Sigmoid colon (tissue), 4 donors: ENCODE measurements around the gene LRRC74B.
"Not testable (repeated sequence)": the region's sequence is repeated elsewhere in the genome, so short reads cannot be mapped to it uniquely, and the experiment has no call there.

Experiments used
- EP300 ChIP-seq, 4 donors: sonication (generic); formaldehyde crosslinking; IDR thresholded peaks; one replicate each; pipeline ENCODE4 v1.6.1; 2017; ENCODE audit warnings: antibody characterized with exemption in 4 of 4
- POLR2A ChIP-seq, 2 donors: fragments of 450-650 bp; IDR thresholded peaks; one replicate each; pipeline ENCODE4 v1.6.1; 2016; ENCODE audit warnings: antibody characterized with exemption in 2 of 2, mild to moderate bottlenecking in 2 of 2, moderate library complexity in 2 of 2
- POLR2AphosphoS5 ChIP-seq, 4 donors: sonication (generic); formaldehyde crosslinking; IDR thresholded peaks; one replicate each; pipeline ENCODE4 v1.6.1; 2017; ENCODE audit warnings: antibody characterized with exemption in 4 of 4
- TF ChIP-seq, protein P1 (sequence below), 4 experiments: fragments of 450-650 bp in 3 of 4; fragments of 200-600 bp in 1 of 4; IDR thresholded peaks; one replicate each; pipeline ENCODE4 v1.5.1; 2016 to 2019; ENCODE audit warnings: antibody characterized with exemption in 4 of 4, mild to moderate bottlenecking in 3 of 4, moderate library complexity in 2 of 4

DNA sequence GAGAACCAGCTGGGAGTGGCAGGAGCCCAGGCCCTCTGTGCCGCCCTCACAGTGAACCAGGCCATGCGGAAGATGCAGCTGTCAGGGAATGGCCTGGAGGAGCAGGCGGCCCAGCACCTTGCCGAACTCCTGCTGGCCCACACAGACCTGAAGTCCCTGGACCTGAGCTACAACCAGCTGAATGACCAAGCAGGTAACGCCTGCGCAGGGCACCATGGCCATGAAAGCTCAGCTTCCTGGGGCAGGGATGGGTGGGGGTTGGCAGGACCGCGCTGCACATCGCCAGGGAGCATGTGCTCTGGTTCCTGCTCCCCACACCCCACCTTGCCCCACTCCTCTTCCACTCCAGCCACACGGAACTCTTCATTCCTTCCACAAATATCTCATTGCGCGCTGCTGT, 3.2 kb downstream of the LRRC74B start:
- TF ChIP-seq, protein P1, sequence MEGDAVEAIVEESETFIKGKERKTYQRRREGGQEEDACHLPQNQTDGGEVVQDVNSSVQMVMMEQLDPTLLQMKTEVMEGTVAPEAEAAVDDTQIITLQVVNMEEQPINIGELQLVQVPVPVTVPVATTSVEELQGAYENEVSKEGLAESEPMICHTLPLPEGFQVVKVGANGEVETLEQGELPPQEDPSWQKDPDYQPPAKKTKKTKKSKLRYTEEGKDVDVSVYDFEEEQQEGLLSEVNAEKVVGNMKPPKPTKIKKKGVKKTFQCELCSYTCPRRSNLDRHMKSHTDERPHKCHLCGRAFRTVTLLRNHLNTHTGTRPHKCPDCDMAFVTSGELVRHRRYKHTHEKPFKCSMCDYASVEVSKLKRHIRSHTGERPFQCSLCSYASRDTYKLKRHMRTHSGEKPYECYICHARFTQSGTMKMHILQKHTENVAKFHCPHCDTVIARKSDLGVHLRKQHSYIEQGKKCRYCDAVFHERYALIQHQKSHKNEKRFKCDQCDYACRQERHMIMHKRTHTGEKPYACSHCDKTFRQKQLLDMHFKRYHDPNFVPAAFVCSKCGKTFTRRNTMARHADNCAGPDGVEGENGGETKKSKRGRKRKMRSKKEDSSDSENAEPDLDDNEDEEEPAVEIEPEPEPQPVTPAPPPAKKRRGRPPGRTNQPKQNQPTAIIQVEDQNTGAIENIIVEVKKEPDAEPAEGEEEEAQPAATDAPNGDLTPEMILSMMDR (IDR thresholded peaks at IDR 0.05), result not testable (repeated sequence)
- TF ChIP-seq EP300, POLR2A, POLR2AphosphoS5 (IDR thresholded peaks at IDR 0.05): not testable (repeated sequence)
